Nephron (organoid): ENCODE data around the gene RIMS1.

ENCODE experiments used
- H3K27ac Mint-ChIP-seq, 3 experiments: 2 replicates each; pipeline ENCODE4 v1.8.0; 2020; ENCODE audit warnings: mixed read lengths in 3 of 3, mild to moderate bottlenecking in 2 of 3, moderate library complexity in 1 of 3
- H3K27me3 Mint-ChIP-seq: 2 replicates; pipeline ENCODE4 v1.8.0; 2021; ENCODE audit warnings: low read depth, mild to moderate bottlenecking, moderate library complexity, mixed read lengths
- H3K36me3 Mint-ChIP-seq: 2 replicates; pipeline ENCODE4 v1.8.0; 2020; ENCODE audit warnings: low read depth, mixed read lengths
- H3K4me1 Mint-ChIP-seq: 2 replicates; pipeline ENCODE4 v1.8.0; 2020; ENCODE audit warnings: mixed read lengths
- H3K4me3 Mint-ChIP-seq, 3 experiments: 2 replicates each; pipeline ENCODE4 v1.8.0; 2020; ENCODE audit warnings: mild to moderate bottlenecking in 3 of 3, mixed read lengths in 3 of 3, moderate library complexity in 2 of 3
- H3K9me3 Mint-ChIP-seq: 2 replicates; pipeline ENCODE4 v1.8.0; 2020; ENCODE audit warnings: mixed read lengths
- CTCF ChIP-seq, 3 experiments: fragments of 200-600 bp; sonication (generic); IDR thresholded peaks; one replicate each; pipeline ENCODE4 v1.5.0; 2021; ENCODE audit warnings: antibody characterized with exemption in 3 of 3; ENCODE audit not compliant: unreplicated experiment in 3 of 3

RIMS1 gene

GRCh38 chr6:72287801-72288200 is 401.5 kb downstream of the RIMS1 start:
- peaks cover 14% of the 10 kb centered on the region for H3K27me3 Mint-ChIP-seq
- TF ChIP-seq CTCF (IDR thresholded peaks at IDR 0.05; ENCODE audit: unreplicated experiment in 3 of 3), result no peak
- peaks cover 24% of the 10 kb centered on the region for H3K4me1 Mint-ChIP-seq
- no peaks in the 10 kb centered on the region for H3K36me3 Mint-ChIP-seq
- peak overlapping the region; percentile 51 to 86 (median 54) for H3K27ac Mint-ChIP-seq
- no peak overlapping the region for H3K4me3 Mint-ChIP-seq
- no peaks in the 10 kb centered on the region for H3K9me3 Mint-ChIP-seq

- Mint-ChIP-seq H3K36me3 (no peaks in the 10 kb centered on the region), H3K9me3 (no peaks in the 10 kb centered on the region), H3K27ac (peak overlapping the region; percentile 14 to 62 (median 51)), H3K4me1 (peaks cover 24% of the 10 kb centered on the region), H3K27me3 (peaks cover 11% of the 10 kb centered on the region), H3K4me3 (no peak overlapping the region)
- no peak for TF ChIP-seq CTCF (IDR thresholded peaks at IDR 0.05; ENCODE audit: unreplicated experiment in 3 of 3)
Observed at GRCh38 chr6:72288592-72288991, 402.2 kb downstream of the RIMS1 start.

GRCh38 chr6:72290620-72291019 is 404.3 kb downstream of the RIMS1 start:
- no peaks in the 10 kb centered on the region for H3K27me3 Mint-ChIP-seq
- no peaks in the 10 kb centered on the region for H3K9me3 Mint-ChIP-seq
- H3K4me1 Mint-ChIP-seq, result peaks cover 24% of the 10 kb centered on the region
- H3K36me3 Mint-ChIP-seq, result no peaks in the 10 kb centered on the region
- no peak overlapping the region for H3K4me3 Mint-ChIP-seq
- no peak for TF ChIP-seq CTCF (IDR thresholded peaks at IDR 0.05; ENCODE audit: unreplicated experiment in 3 of 3)
- H3K27ac Mint-ChIP-seq, result peak overlapping the region in 2 of 3 experiments; percentile 10 to 48

GRCh38 chr6:72296375-72296774 is 410.0 kb downstream of the RIMS1 start:
- H3K36me3 Mint-ChIP-seq, result no peaks in the 10 kb centered on the region
- H3K27me3 Mint-ChIP-seq, result no peaks in the 10 kb centered on the region
- no peak for TF ChIP-seq CTCF (IDR thresholded peaks at IDR 0.05; ENCODE audit: unreplicated experiment in 3 of 3)
- H3K4me1 Mint-ChIP-seq, result peaks cover 20% of the 10 kb centered on the region
- no peak overlapping the region for H3K4me3 Mint-ChIP-seq
- no peak overlapping the region for H3K27ac Mint-ChIP-seq
- H3K9me3 Mint-ChIP-seq, result no peaks in the 10 kb centered on the region

- Mint-ChIP-seq H3K27me3 (no peaks in the 10 kb centered on the region), H3K9me3 (no peaks in the 10 kb centered on the region), H3K27ac (no peak overlapping the region), H3K36me3 (no peaks in the 10 kb centered on the region), H3K4me3 (no peak overlapping the region), H3K4me1 (no peaks in the 10 kb centered on the region)
- no peak for TF ChIP-seq CTCF (IDR thresholded peaks at IDR 0.05; ENCODE audit: unreplicated experiment in 3 of 3)
Observed at GRCh38 chr6:72305971-72306370, 419.6 kb downstream of the RIMS1 start.

GRCh38 chr6:72316675-72317380 is 430.5 kb downstream of the RIMS1 start:
- no peaks in the 10 kb centered on the region for H3K4me1 Mint-ChIP-seq

More at GRCh38 chr6:72316675-72317380, 430.5 kb downstream of the RIMS1 start:
- Mint-ChIP-seq H3K4me3 (no peak overlapping the region), H3K27ac (no peak overlapping the region), H3K36me3 (no peaks in the 10 kb centered on the region), H3K9me3 (no peaks in the 10 kb centered on the region), H3K27me3 (no peaks in the 10 kb centered on the region)
- TF ChIP-seq CTCF (IDR thresholded peaks at IDR 0.05; ENCODE audit: unreplicated experiment in 3 of 3), result no peak
